Hematopoietic multipotent progenitor cell treated with erythropoietin and hydrocortisone succinate and interleukin-3 and kit ligand, for 6 days (in vitro differentiated cells): Measurements from ENCODE around the gene RAI1.

ENCODE experiments used
- DNase-seq: peaks from one replicate; pipeline ENCODE4 v3.0.0-alpha.2; 2015

RAI1 gene

DNA sequence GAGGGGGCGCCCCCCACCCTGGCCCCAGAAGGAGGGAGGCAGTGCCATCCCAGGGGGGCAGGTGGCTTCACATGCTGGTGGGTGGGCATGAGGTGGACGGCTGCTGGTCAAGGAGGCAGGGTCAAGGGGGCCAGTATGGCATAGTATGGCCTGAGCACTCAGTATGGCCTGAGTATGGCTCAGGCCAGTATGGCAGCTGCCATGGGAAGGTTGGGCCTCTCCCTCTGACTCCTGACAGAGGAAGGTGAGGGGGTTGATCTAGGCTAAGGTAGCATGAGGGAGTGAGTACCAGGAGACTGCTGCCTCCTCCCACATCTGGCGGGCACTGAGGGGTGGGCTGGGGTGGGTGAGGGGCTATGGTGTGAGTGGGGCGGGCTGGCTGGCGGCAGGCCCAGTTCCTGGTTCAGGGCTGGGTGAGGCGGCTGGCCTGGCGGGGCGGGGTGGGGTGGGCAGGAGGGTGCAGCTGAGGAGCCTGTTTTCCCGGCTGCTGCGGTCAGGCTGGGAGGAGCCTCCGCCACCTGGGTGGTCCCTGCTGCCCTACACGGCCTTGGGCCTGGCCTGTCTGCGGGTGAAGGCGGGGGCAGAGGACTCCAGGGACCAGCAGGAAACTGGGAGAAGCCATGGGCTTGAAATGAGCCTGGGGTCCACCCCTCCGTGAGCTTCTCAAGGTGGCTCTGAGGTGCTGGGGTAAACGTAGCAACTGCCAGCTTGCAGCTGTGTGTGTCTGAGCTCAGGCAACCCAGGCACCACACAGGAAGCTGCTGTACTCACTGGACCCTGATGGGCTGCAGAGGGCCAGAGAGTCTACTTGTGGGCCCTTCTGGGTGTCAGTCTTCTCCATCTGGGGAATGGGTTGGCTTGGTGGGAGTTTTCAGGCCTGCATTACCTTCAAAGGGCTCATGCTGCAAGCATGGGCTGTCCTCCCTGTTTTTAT is 57.0 kb downstream of the RAI1 start:
- DNase-seq: peak; percentile 59

DNA sequence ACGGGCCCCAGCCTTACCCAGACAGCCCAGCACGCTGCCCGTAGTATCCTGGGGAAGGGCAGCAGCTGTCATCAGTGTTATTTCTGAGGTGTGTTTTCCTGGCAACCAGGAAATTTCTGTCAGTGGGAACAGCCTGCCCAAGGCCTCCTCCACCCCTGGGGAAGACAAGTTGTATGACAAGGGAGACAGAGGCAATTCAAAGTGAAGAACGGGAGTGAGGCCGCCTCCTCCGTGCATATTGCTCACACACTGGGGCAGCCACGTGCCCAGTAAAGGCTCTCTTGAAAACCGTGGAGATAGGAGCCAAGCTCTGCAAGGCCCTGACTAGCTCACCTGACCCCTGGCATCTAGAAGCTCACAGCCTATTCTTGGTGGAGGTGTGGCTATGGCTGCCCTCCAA is 57.6 kb downstream of the RAI1 start:
- no peak for DNase-seq

DNA sequence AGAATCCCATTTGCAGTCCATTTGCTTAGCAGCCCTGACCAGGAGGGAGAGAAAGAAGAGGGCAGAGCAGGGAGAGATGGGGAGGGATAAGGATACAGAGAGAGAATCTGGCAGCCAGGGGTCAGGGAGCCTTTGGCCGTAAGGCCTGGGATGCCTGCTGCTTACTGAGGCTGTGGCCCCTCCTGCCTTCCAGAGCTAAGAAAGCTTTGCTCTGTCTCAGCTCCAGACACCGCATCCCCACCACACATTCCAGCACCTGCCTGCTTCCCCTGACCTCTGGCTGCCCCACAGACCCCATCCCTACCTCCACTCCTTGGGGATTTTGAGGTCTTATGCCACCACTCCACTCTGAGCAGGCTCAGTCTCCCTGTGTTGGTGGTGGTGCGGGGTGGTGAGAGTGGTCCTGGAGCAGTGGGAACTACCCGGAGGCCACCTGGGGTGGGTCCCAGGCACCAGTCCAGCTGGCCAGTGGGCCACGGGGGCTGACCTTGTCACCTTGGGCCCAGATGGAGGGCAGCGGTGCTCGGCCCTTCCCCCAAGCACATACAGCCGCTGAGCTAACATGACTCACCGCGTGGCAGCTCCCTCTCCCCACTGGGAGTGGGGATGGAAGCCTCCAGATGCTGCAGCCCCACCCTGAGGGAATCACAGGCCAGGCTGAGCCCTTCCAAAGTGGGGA is 58.3 kb downstream of the RAI1 start:
- DNase-seq: no peak

DNA sequence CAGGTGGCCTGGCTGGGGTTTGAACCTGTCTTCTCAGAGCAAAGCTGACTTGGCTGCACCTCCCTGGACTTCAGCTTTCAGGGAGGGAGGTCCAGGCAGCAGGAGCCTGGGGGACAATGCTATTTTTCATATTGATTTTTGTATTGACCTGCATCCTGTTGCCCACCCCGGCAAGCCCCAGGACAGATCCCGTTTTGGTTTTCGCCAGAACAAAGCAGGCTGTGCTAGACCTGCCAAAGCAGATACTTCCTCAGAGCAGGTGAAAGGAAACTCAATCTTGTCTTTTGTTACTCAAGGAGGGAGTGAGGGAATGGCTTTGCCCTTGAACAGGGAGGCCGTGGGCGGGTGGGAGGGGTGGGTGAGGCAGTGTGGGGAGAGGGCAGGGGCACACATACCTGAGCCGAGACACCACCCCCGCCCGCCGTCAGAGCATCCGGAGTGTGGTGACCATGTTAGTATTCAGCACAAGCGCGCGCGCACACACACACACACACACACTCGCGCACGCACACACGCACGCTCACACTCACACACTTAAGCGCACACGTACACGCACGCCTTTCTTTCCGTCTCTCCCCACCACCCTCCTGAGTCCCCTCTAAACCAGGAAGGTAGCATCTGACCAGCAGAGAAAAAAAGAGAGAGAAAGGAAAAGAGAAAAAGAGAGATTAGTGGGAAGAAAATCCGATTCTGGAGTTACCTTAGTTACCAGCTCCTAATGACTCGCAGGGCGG is 59.5 kb downstream of the RAI1 start:
- DNase-seq: no peak

DNA sequence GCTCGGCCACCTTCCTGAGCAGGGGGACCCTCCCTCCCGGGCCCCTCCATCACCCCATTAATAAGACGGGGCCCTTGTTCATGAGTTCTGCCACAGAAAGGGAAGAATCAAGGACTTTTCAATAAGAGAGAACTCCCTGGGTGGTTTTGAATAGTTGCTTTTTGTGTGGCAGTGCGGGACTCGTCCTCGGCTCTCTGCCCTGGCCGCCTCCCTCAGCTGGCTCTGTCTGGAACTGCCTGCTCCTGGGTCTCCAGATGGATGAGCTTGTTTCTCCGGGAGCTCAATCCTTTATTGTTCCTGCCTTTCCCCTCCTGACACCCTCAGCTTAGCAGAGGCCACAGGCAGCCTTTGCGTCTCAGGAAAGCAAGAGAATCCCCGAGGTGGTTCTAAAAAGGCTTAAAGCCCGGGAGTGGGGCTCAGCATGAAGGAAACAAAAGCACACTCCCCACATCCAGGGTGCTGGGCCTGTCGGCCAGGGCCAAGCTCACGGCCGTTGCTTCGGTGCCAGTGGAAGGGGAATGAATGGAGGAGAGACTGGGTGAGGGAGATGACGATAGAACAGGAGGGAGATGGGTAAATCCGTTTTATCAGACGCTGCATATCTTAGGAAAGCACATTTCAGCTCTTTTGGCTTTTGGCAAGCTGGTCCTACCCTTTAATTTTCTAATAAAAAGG is 60.2 kb downstream of the RAI1 start:
- no peak for DNase-seq

DNA sequence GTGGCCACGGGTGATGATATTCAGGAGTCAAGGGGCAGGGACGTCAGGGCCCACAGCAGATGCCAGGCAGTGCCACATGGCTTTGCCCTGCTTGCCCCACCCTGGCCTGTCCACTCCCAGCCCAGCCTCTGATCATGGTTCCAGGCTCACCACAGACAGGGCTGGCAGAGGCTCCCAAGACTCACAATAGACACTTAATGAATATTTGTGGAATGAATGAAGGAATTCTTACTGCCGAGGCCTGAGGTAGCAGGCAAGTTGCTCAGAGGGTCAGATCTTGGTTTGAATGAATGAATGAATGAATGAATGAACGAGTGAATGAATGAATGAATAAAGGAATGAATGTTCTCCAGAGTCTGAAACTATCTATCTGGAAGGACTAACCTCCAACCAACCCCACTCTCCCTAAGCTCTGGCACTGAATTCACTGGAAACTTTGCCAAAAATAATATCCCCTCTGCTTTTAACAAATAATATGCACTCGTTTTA is 60.9 kb downstream of the RAI1 start:
- no peak for DNase-seq

DNA sequence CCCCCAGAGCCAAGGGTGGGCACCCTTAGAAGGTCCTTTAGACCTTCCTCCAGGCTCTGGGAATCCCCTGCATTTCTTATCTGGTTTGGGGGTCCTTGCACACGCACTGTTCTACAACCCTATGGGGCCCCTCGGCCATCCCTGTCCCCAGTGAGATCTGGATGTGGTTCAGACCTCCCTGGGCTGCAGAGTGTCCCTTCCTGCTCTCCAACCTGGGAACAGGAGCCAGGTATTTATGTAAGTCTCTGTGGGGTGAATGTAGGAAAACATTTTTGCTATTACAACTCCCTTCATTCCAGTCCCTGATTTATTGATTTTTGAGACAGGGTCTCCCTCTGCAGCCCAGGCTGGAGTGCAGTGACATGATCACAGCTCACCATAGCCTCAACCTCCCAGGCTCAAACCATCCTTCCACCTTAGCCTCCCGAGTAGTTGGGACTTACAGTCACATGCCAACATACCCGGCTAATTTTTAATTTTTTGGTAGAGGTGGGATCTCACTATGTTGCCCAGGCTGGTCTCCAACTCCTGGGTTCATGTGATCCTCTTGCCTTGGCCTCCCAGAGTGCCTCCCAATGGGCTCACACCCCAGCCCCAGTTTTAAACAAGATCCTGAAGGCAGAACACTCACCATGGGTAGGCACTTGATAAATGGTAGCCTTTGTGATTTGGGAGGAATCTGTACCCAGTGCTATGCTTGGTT is 61.6 kb downstream of the RAI1 start:
- no peak for DNase-seq

DNA sequence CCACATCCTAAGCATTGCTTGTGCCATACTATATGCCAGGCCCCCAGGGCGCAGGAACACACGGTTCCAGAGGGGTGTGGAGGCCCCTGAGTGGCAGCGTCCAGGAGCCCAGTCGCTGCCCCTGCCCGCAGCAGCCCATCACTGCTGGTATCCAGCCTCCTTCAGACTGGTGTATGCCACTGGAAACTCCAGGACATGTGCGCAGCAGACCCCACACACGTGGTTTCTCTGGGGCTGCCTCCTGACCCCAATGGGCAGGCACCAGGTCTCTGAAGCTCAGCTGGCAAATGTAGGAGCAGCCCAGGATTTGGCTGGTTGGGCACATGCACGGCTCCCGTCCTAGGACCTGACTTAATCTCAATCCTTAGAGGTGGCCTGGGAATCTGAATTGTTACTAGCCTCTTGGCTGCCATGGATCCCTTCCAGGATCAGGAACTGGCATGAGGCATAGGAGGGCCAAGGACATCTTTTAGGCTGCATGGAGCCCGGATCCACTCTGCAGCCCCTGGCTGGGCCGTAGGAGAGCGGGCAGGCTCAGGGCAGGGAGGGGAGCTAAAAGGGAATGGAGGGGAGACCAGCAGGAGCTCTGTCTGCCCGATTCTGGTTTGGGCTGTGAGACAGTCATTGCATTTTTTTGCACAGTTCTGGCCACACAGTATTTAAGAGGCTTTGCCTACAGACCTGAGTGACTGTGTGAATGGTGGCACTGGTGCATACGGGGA is 62.3 kb downstream of the RAI1 start:
- no peak for DNase-seq

DNA sequence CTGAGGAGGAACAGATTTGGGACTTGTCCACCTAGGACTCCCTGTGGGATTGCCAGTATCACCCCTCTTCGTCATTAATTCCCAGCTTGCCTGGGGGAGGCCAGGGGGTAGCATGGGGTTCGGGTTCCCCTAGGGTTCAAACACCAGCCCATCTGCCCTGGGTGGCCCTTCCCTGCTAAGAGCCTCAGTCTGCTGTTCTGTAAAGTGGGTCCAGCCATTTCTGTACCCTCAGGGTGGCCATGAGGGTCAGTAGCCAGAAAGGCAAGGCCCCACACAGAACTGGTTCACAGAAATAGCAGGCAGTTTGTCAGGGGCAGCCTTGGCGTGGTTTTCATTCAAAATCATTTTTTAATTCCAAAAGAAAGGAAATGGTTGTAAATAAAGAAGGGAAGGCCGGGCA is 62.9 kb downstream of the RAI1 start:
- DNase-seq: no peak

DNA sequence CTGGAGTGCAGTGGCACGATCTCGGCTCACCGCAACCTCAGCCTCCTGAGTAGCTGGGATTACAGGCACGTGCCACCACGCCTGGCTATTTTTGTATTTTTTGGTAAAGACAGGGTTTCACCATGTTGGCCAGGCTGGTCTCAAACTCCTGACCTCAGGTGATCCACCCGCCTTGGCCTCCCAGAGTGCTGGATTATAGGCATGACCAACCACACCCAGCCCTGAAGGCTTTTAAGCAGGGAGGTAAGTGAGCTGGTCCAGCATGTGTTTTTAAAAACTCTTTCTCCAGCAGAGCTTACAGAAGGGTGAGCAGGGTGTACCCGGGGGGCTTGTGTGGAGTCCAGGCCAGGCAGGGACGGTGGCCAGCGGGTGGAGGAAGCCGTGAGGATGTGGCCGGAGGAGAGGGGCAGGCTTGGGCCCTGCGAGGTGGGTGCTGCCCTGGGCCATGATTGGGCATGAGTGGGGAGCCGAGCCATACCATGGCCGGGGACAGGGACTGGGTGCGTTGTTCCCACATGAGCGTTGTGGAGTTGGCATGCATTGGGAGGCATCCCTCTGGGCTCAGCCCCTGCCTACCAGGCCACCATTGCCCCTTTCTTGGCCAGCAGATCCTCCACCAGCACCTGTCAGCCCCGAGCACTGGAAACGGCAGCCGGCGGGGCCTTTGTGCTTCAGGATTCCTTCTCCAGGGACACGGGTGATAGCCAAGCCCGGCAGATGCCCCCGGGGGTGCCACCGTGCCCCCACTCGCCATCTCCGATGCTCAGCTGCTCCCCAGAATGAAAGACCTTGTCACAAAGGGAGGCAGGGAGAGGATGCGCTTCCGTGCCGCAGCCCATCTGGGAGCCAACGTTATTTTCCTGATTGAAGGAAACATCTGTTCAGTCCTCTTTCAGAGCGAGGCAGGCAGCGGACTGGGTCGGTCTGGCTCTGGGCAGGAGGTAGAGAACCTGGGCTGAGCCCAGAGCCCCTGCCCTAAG is 64.5 kb downstream of the RAI1 start:
- DNase-seq: no peak

DNA sequence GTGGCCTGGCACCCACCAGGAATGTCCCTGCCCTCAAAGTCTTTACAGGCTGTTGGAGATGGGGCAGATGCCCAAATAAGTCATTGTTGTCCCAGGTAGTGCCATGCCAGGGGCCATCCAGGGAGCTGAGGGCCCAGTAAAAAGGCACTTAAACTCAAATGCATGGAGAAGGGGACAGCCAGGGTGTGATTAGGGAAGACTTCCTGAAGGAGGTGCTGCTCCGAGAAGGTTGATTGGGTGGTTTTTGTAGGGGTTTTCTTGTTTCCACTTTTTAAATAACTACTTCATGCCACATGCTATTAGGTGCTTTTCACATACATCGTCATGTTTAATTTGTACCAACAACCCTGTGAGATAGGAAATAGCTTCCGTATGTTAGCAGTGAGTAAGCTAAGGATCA is 66.9 kb downstream of the RAI1 start:
- no peak for DNase-seq

DNA sequence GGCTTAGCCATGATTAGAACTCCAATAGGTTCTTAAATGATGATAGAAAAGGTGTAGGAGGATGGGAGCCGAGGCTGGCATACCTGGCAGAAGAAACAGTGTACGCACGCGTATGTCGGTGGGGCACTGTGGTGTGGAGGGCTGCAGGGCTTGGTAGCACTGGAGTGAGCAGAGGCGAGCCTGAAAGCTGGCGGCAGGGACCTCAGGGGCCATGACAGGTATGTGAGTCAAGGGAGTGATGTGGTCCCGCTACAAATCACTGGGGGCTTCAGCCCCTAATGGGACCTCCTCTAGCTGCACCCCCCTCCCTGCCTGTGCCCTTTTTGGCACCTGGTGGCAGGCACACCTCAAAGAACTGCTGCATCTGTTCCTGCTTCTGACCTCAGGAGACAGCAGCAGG is 67.3 kb downstream of the RAI1 start:
- no peak for DNase-seq

DNA sequence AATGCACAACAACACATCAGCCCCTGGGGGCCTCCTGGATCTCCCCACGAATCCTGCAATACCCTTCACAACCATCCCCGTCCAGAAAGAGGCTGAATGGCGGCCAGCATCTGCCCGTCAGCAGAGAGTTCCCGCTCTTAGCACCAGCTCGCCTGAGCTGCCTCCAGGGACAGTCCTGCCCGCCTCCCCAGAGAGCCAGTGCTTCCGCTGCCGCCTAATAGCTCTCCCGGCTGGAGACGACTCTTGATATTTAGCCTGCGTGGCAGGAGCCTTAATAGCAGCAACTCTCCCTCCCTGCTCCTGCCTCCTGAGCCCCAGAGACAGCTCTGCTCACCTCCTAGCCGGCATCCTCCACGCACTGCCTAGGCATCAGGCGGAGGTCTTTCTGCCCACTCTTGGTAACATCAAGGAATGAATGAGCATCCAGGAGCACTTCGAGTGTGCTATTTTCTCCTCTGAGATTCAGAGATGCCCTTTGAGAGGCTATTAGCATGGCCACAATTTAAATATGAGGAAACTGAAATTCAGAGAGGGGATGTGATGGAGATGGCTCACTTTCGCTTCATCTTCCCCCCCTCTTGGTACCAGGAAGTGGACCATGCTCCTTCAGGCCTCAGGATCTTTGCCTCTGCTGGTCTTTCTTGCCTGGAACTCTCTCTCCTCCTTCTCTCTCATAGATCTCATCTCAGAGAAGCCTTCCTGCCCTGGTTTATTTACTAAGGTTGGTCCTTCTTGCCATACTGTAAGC is 67.9 kb downstream of the RAI1 start:
- DNase-seq: no peak

DNA sequence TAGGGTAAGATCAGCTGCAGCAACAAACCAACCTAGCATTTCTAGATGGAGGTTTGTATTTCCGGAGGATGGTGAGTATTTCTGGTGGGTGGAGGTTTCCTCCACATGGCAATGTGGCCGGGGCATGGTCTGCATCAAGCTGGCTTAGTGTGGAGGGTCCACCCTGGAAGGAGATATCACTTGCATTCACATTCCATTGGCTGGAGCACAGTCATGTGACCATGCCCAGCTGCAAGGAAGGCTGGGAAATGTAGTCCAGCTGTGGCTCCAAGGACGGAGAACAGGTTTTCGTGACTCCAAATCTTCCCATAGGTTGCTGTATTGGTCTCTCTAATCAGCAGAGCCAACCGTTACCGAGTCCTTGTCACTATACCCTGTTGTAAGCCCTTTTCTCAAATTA is 68.7 kb downstream of the RAI1 start:
- DNase-seq: peak; percentile 85

DNA sequence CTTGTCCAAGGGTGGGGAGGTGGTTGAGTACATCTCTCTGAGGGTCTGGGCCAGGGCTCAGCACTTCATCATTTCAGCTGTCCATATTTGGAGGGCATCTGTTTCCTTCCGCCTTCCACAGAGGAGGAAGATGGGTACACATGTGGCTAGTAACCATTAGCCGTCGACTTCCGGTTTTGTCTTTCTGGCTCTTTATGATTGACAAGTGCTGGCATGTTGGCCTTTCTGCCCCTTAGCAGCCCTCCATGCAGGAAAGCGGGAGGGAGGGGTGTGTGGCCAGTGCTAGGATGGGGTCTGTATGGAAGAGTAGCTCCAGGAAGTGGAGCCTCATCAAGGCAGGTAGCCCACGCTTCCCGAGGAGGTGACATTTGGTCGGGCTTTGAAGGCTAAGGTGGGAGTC is 69.6 kb downstream of the RAI1 start:
- DNase-seq: peak; percentile 90

DNA sequence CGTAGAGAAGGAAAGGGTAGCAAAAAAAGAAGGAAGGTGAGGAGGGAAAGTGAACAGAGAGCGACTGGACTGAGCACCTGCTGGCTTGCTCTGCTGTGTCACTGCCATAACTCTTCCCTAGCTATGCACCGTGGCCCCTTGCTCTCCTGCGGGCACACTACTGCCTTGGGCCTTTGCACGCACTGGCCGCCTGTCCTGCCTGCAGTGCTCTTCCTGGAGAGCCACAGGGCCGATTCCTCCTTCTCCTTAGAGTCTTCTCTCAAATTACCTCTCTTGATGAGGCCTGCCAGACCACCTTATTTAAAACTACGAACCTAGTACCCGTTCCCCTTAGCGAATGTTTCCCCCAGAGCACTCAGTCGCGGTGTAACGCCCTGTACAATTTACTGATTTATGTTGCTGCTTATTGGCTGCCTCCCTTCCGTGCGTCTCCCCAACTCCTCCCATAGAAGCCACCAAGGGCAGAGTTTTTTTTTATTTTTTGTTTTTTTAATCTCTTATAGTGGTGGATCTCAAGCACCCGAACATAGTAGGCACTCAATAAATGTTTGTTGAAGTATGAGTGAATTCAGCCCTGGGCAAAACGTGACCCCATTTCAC is 70.3 kb downstream of the RAI1 start:
- peak; percentile 87 for DNase-seq

DNA sequence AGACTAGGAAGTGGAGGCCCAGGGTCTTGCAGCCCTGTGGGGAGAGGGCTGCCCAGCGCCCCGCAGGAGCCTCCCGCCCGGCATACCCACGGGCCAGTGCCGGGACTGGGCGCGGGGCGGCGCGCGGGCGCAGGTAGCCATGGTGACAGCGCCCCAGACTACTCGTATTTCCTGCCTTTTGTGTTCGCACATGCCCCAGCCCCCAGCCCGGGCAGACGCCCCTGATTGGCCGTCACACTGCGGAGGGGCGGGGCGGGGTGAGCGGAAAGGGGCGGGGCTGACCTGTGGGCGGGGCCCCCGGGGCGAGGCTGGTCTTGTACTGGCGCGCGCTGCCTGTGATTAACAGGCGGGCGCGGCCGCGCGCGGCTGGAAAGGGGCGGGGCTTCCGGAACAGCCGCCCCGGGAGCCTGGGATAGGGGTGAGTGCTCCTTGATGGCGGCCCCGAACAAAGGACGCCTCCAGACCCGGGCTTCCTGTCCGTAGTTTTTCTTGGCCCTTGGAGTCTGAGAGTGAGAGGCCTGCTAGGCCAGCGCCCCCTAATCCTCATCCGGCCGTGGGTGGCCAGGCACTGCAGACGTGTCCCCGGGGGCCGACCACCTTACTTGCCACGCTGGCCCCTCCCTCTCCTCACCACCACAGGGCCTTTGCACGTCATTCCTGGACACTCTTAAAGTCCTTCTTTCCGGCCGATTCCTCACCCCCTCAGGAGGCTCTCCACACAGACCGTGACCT is 71.0 kb downstream of the RAI1 start:
- peak; percentile 97 for DNase-seq

DNA sequence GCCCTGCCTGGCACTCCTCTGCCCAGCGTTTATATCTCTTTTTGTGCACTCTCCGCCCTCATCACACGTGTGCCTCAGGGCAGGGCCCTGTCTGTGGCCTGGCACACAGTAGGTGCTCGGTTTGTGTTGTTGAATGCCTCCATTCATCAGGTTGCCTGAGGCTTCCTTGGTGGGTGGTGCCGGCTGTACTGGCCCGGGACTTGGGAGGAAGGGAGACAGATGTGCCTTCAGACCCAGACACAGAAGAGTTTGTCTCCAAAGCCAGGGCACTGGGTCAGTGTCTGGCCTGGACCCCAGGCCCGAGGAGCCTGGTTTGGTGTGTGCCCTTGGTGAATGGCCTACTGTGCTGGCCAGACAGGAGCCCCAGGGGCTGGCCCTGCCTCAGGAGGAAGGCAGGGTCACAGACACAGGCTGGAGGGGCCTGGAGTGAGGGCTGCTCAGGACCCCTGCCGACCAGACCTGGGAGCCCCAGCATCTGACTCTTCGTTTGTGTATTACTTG is 71.6 kb downstream of the RAI1 start:
- DNase-seq: no peak
